GM23248 (cell line): ENCODE data around the gene CCL20. TPM values are rescaled to one million over a fixed set of nuclear protein-coding genes. Genes with fewer than 3 reads are reported as not detected.

ENCODE experiments used
- DNase-seq: peaks from one replicate; pipeline ENCODE4 v3.0.0-alpha.2; 2015
- H2AFZ ChIP-seq: fragments of 200-600 bp; sonication (generic); 2 replicates; pipeline ENCODE4 v1.6.1; 2016; ENCODE audit warnings: antibody characterized with exemption
- H3F3A ChIP-seq: fragments of 200-600 bp; sonication (generic); 2 replicates; pipeline ENCODE4 v1.6.1; 2016; ENCODE audit warnings: mild to moderate bottlenecking, antibody characterized with exemption, mixed run types; ENCODE audit not compliant: insufficient read depth
- H3K27ac ChIP-seq: fragments of 200-600 bp; sonication (generic); 2 replicates; pipeline ENCODE4 v1.5.1; 2016; ENCODE audit warnings: mild to moderate bottlenecking
- H3K27me3 ChIP-seq: fragments of 200-600 bp; sonication (generic); replicated peaks from 2 replicates; pipeline ENCODE4 v1.6.1; 2016; ENCODE audit warnings: mild to moderate bottlenecking; ENCODE audit not compliant: insufficient read depth
- H3K36me3 ChIP-seq: fragments of 200-600 bp; sonication (generic); 2 replicates; pipeline ENCODE4 v1.6.1; 2016; ENCODE audit warnings: low read depth, mild to moderate bottlenecking
- H3K4me1 ChIP-seq: fragments of 200-600 bp; sonication (generic); 2 replicates; pipeline ENCODE4 v1.6.1; 2016; ENCODE audit warnings: mild to moderate bottlenecking; ENCODE audit not compliant: insufficient read depth
- H3K4me2 ChIP-seq: fragments of 200-600 bp; sonication (generic); one replicate; pipeline ENCODE4 v1.6.1; 2016; ENCODE audit warnings: mild to moderate bottlenecking; ENCODE audit not compliant: unreplicated experiment
- H3K4me3 ChIP-seq: fragments of 200-600 bp; sonication (generic); 2 replicates; pipeline ENCODE4 v1.5.1; 2016; ENCODE audit warnings: mild to moderate bottlenecking
- H3K79me2 ChIP-seq: fragments of 200-600 bp; sonication (generic); 2 replicates; pipeline ENCODE4 v1.6.1; 2016; ENCODE audit warnings: mild to moderate bottlenecking; ENCODE audit not compliant: insufficient read depth
- H3K9ac ChIP-seq: fragments of 200-600 bp; sonication (generic); 2 replicates; pipeline ENCODE4 v1.6.1; 2016; ENCODE audit warnings: mild to moderate bottlenecking
- H3K9me2 ChIP-seq: fragments of 200-600 bp; sonication (generic); 2 replicates; pipeline ENCODE4 v1.6.1; 2016; ENCODE audit warnings: mixed run types, mild to moderate bottlenecking, moderate library complexity; ENCODE audit not compliant: insufficient read depth
- H3K9me3 ChIP-seq: fragments of 200-600 bp; sonication (generic); one replicate; pipeline ENCODE4 v1.6.1; 2017; ENCODE audit warnings: low read depth
- H4K20me1 ChIP-seq: fragments of 200-600 bp; sonication (generic); 2 replicates; pipeline ENCODE4 v1.6.0; 2016; ENCODE audit not compliant: insufficient read depth
- EZH2 ChIP-seq: fragments of 200-600 bp; sonication (generic); IDR thresholded peaks from 2 replicates; pipeline ENCODE4 v1.6.1; 2018; ENCODE audit warnings: antibody characterized with exemption, mild to moderate bottlenecking; ENCODE audit not compliant: insufficient read depth, poor library complexity, severe bottlenecking
- EZH2phosphoT487 ChIP-seq: fragments of 200-600 bp; sonication (generic); IDR thresholded peaks from 2 replicates; pipeline ENCODE4 v1.6.1; 2018; ENCODE audit warnings: antibody characterized with exemption, moderate library complexity, mild to moderate bottlenecking, low read depth; ENCODE audit not compliant: insufficient read depth
- WGBS, 2 experiments: methylation state at CpG; one replicate each; pipeline ENCODE4 v1.1.6; 2015 to 2017; ENCODE audit warnings: low lambda C conversion rate in 2 of 2, low coverage in 1 of 2; ENCODE audit errors: missing lambda C conversion rate in 2 of 2; 5-methylcytosine and 5-hydroxymethylcytosine counted together
- in situ Hi-C: fragments of 300-500 bp; cut with MboI; formaldehyde crosslinking; loops from 2 replicates; pipeline ENCODE4 v1.15.0; 2020
- polyA plus RNA-seq: library from polyadenylated mRNA; unstranded; fragments of >200 nt; fragmentation: Nextera tagmentation; extraction: Ambion mirVana; gene quantifications from 2 replicates; pipeline ENCODE4 v1.2.1, GENCODE V29; 2016
- total RNA-seq: library from RNA; depleted of rRNA; stranded (reverse); fragments of >200 nt; shearing (Covaris generic); gene quantifications from 2 replicates; pipeline ENCODE4 v1.2.3, GENCODE V29; 2014

The CCL20 gene
- total and polyA plus RNA-seq, 2 experiments from 2014 or later: not detected

DNA sequence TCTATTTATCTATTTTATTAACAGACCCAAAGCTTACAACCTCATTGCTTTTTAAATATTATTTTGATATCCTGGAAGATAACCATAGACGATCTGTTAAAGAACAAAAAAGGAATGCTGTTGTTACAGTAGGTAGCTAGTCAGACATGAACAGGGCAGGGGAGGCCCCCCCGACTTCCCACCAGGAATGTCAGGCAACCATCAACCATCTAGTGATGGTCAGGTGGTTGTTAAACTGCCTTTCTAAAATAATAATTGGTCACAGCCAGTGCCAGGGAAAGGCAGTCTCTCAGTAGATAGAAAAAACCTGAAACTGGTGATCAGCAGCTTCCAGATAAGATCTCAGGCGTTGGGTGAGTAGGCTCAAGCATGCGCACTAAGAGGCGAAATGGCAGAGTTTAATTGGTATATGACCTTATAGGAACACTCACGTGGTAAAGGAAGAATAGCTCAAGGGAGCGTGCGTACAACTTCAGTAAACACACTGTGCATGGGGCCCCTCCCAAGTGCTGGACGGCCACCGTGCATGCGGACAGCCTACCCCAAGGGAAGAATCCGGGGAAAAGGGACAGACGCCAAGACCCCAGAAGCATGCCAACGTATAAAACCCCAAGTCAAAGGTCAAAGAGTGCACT is 32.5 kb upstream of the CCL20 start:
- H3K27ac ChIP-seq: no peak overlapping the region
- H4K20me1 ChIP-seq: no peaks in the 10 kb centered on the region
- H3K4me2 ChIP-seq: no peak overlapping the region
- no peak for DNase-seq
- no peak overlapping the region for H2AFZ ChIP-seq
- in situ Hi-C loops: no loop called here
- H3K9ac ChIP-seq: no peak overlapping the region
- TF ChIP-seq EZH2phosphoT487 (no peak), EZH2 (no peak)
- no peaks in the 10 kb centered on the region for H3K9me3 ChIP-seq
- H3K36me3 ChIP-seq: no peaks in the 10 kb centered on the region
- H3K79me2 ChIP-seq: no peaks in the 10 kb centered on the region
- WGBS, 2 experiments: 66 to 67% methylated on average over 14 of the region's 14 CpGs
- H3K27me3 ChIP-seq: no peaks in the 10 kb centered on the region
- H3K4me3 ChIP-seq: no peak overlapping the region
- no peaks in the 10 kb centered on the region for H3F3A ChIP-seq
- H3K9me2 ChIP-seq: no peaks in the 10 kb centered on the region
- no peaks in the 10 kb centered on the region for H3K4me1 ChIP-seq

DNA sequence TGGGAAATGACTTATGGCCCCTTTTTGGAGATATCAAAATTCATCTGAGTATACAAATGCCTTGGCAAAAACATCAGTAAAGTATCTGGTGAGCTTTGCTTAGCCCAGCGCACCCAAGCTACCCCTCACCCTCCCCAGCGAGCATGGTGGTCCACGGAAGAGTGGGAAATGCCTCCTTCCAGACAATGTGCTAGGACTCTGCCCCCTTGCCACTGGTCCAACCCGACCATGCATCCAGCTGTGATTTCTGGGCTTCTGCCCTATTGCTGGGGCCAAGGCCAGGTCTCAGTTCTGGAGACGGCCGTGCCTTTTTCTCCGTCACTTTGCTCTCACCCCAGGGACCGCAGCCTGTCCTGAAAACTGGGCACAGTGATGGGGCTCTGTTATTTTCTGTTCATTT is 31.8 kb upstream of the CCL20 start:
- no peaks in the 10 kb centered on the region for H3K27me3 ChIP-seq
- no peaks in the 10 kb centered on the region for H3K79me2 ChIP-seq
- in situ Hi-C loops: no loop called here
- WGBS, 2 experiments: 75% methylated on average over 8 of the region's 8 CpGs
- no peak overlapping the region for H3K9ac ChIP-seq
- no peak for DNase-seq
- H3K27ac ChIP-seq: no peak overlapping the region
- H4K20me1 ChIP-seq: no peaks in the 10 kb centered on the region
- H3K4me1 ChIP-seq: no peaks in the 10 kb centered on the region
- no peak overlapping the region for H3K4me3 ChIP-seq
- TF ChIP-seq EZH2 (no peak), EZH2phosphoT487 (no peak)
- H3F3A ChIP-seq: no peaks in the 10 kb centered on the region
- no peaks in the 10 kb centered on the region for H3K9me3 ChIP-seq
- H3K36me3 ChIP-seq: no peaks in the 10 kb centered on the region
- no peak overlapping the region for H3K4me2 ChIP-seq
- no peak overlapping the region for H2AFZ ChIP-seq
- H3K9me2 ChIP-seq: no peaks in the 10 kb centered on the region

DNA sequence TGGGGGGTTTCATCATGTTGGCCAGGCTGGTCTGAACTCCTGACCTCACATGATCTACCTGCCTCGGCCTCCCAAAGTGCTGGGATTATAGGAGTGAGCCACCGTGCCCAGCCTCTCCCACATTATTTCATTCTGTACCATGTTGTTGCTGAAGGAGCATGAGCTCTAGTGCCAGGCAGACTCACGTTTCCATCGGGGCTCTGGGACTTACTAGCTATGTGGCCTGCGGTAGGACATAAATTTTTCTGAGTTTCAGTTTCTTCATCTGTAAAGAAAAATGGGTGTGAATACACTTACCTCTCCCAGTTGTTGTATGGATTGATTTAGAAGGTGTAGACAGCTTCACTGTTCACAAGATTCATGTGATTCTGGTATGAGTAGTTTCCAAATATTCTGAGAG is 30.8 kb upstream of the CCL20 start:
- H3K27me3 ChIP-seq: no peaks in the 10 kb centered on the region
- no peak overlapping the region for H3K9ac ChIP-seq
- no peaks in the 10 kb centered on the region for H3F3A ChIP-seq
- DNase-seq: no peak
- no peaks in the 10 kb centered on the region for H3K79me2 ChIP-seq
- WGBS, 2 experiments: 77 to 87% methylated on average over 5 of the region's 5 CpGs
- no peak overlapping the region for H2AFZ ChIP-seq
- no peak overlapping the region for H3K4me2 ChIP-seq
- no peak overlapping the region for H3K4me3 ChIP-seq
- in situ Hi-C loops: no loop called here
- no peaks in the 10 kb centered on the region for H3K4me1 ChIP-seq
- no peaks in the 10 kb centered on the region for H3K9me2 ChIP-seq
- no peaks in the 10 kb centered on the region for H3K9me3 ChIP-seq
- H3K27ac ChIP-seq: no peak overlapping the region
- no peaks in the 10 kb centered on the region for H4K20me1 ChIP-seq
- H3K36me3 ChIP-seq: no peaks in the 10 kb centered on the region
- TF ChIP-seq EZH2 (no peak), EZH2phosphoT487 (no peak)

DNA sequence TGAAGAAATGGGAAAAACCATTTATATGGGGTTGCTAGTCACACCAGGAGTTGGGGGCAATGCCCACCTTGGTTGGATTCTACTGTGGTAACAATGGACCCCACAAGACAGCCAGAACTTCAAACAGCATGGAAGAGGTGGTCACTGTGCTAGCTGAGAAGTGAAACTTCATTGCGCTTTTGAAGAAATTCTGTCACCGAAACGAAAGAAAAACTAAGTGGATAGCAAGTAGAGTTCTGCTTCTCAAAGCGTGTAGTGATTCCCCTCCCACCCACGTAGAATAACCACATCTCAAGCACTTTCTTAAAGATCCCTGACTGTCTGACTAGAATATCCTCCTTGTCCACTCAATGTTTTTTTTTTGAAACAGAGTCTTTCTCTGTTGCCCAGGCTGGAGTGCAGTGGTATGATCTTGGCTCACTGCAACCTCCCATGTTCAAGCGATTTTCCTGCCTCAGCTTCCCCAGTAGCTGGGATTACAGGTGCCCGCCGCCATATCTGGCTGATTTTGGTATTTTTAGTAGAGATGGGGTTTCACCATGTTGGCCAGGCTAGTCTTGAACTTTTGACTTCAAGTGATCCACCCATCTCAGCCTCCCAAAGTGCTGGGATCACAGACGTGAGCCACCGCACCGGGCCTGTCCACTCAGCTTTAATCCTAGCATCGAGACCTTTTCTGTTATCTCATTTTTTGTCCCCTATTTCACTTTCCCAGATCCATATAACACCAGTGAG is 30.1 kb upstream of the CCL20 start:
- Histone ChIP-seq H2AFZ (no peak overlapping the region), H3K4me2 (no peak overlapping the region), H3K9me2 (no peaks in the 10 kb centered on the region), H3K27ac (no peak overlapping the region), H3K27me3 (no peaks in the 10 kb centered on the region), H3K4me1 (no peaks in the 10 kb centered on the region), H3K4me3 (no peak overlapping the region), H3K36me3 (no peaks in the 10 kb centered on the region), H4K20me1 (no peaks in the 10 kb centered on the region), H3K9ac (no peak overlapping the region), H3K79me2 (no peaks in the 10 kb centered on the region), H3F3A (no peaks in the 10 kb centered on the region), H3K9me3 (no peaks in the 10 kb centered on the region)
- in situ Hi-C loops: no loop called here
- no peak for DNase-seq
- TF ChIP-seq EZH2: no peak
- no peak for TF ChIP-seq EZH2phosphoT487
- 77 to 80% methylated on average over 12 of the region's 12 CpGs for WGBS, 2 experiments
